Measurements from ENCODE around the gene CNPY1.

DNA sequence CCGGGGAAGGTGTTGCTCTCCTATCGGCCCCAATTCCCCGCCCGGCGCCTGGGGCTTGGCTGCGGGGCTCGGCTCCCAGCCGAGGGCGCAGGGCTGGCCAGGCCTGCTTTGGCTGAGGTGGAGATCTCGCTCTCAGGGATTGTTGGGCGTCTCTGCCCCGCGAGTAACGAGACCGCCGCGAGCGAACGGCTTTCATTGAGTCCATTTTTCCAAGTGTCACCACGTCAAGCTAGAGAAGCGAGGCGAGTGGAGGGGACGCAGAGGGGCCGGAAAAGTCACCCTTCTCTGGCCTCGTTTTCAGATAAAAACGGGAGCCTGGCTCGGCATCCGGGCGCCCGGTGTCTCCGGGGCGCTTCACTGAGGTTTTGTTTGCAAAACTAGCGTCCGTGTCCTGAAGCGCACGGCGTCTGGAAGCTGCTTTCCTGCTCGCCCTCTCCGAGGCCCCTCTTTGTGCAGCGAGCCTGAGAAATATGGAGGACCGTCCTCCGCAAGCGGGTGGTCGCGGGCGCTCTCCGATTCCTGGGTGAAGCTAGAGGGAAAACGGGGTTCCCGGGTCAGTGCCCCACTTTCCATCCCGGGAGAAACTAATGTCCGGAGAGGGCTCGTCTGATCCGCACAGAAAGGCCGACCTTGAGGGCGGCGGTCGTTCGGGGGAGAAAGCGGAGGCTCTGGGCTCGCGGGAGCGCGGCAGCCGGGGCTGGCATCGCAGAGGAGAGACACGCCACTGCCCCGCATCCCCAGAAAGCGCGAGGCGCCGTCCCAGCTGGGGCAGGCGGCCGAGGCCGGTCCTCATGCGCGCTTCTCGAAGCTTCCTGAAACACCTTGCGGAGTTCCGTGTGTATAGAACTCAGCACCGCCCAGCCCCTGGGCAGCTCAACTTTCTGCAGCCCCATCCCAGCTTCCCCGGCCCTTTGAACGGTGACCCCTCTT is 91.9 kb downstream of the CNPY1 start:
- TF ChIP-seq POLR2A (IDR thresholded peaks at IDR 0.05), result no peak
- TF ChIP-seq, protein P1, sequence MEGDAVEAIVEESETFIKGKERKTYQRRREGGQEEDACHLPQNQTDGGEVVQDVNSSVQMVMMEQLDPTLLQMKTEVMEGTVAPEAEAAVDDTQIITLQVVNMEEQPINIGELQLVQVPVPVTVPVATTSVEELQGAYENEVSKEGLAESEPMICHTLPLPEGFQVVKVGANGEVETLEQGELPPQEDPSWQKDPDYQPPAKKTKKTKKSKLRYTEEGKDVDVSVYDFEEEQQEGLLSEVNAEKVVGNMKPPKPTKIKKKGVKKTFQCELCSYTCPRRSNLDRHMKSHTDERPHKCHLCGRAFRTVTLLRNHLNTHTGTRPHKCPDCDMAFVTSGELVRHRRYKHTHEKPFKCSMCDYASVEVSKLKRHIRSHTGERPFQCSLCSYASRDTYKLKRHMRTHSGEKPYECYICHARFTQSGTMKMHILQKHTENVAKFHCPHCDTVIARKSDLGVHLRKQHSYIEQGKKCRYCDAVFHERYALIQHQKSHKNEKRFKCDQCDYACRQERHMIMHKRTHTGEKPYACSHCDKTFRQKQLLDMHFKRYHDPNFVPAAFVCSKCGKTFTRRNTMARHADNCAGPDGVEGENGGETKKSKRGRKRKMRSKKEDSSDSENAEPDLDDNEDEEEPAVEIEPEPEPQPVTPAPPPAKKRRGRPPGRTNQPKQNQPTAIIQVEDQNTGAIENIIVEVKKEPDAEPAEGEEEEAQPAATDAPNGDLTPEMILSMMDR (IDR thresholded peaks at IDR 0.05), result no peak
